HL-60 (cell line): ENCODE results near the gene CES4A.
"Not testable (repeated sequence)": the region's sequence is repeated elsewhere in the genome, so short reads cannot be mapped to it uniquely, and the experiment has no call there.

Experiments
- DNase-seq, 2 experiments: peaks; one replicate each; pipeline ENCODE4 v3.0.0-alpha.2; 2010 to 2020; ENCODE audit warnings: low read depth in 1 of 2, low spot score in 1 of 2
- H3K27ac ChIP-seq: fragments of 250-450 bp; sonication (Bioruptor Pico); replicated peaks from 2 replicates; pipeline ENCODE4 v1.5.1; 2020; ENCODE audit warnings: mild to moderate bottlenecking, moderate library complexity
- H3K27me3 ChIP-seq: fragments of 250-450 bp; sonication (Bioruptor Pico); 2 replicates; pipeline ENCODE4 v1.5.1; 2021; ENCODE audit warnings: mild to moderate bottlenecking, moderate library complexity; ENCODE audit not compliant: insufficient read depth, poor library complexity, severe bottlenecking
- H3K4me3 ChIP-seq: replicated peaks from 2 replicates; pipeline ENCODE4 v1.5.1; 2011; ENCODE audit warnings: mild to moderate bottlenecking, control low read depth, low read length; ENCODE audit not compliant: insufficient read depth
- GABPA ChIP-seq: IDR thresholded peaks from 2 replicates; pipeline ENCODE4 v1.6.1; 2012; ENCODE audit warnings: low read depth
- POLR2AphosphoS5 ChIP-seq: IDR thresholded peaks from 2 replicates; pipeline ENCODE4 v1.6.1; 2012; ENCODE audit warnings: low read depth
- SPI1 ChIP-seq: IDR thresholded peaks from 2 replicates; pipeline ENCODE4 v1.6.1; 2012; ENCODE audit warnings: low read depth, mild to moderate bottlenecking, borderline replicate concordance
- TF ChIP-seq, protein P1 (sequence below): IDR thresholded peaks from one replicate; pipeline ENCODE4 v1.5.1; 2011; ENCODE audit warnings: low read length, control low read depth, inconsistent platforms; ENCODE audit not compliant: insufficient read depth
- TF ChIP-seq, protein P2 (sequence below): IDR thresholded peaks from 2 replicates; pipeline ENCODE4 v1.6.1; 2012; ENCODE audit warnings: low read depth; ENCODE audit not compliant: insufficient replicate concordance

The CES4A gene

DNA sequence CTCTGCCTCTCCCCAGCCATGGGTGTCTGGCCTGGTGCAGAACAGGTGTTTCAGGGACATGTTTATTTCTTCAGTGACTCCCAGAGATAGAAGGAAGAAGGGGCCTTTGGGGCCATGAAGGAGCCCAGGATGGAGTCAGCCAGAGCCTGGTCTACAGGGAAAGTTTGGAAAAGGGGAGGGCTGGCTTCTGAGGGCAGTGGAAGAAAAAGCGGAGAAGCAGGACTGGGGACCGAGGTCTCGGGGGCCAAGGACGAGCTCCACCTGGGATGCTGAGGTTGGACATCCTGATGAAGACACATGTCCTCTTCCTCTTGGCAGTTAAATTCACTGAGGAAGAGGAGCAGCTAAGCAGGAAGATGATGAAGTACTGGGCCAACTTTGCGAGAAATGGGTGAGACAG lies 45.4 kb upstream of the CES4A start:
- DNase-seq: no peak
- Histone ChIP-seq H3K27me3 (peaks cover 1% of the 10 kb centered on the region), H3K27ac (no peak overlapping the region), H3K4me3 (no peak overlapping the region)
- TF ChIP-seq, protein P1, sequence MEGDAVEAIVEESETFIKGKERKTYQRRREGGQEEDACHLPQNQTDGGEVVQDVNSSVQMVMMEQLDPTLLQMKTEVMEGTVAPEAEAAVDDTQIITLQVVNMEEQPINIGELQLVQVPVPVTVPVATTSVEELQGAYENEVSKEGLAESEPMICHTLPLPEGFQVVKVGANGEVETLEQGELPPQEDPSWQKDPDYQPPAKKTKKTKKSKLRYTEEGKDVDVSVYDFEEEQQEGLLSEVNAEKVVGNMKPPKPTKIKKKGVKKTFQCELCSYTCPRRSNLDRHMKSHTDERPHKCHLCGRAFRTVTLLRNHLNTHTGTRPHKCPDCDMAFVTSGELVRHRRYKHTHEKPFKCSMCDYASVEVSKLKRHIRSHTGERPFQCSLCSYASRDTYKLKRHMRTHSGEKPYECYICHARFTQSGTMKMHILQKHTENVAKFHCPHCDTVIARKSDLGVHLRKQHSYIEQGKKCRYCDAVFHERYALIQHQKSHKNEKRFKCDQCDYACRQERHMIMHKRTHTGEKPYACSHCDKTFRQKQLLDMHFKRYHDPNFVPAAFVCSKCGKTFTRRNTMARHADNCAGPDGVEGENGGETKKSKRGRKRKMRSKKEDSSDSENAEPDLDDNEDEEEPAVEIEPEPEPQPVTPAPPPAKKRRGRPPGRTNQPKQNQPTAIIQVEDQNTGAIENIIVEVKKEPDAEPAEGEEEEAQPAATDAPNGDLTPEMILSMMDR: no peak
- TF ChIP-seq SPI1: no peak
- TF ChIP-seq, protein P2, sequence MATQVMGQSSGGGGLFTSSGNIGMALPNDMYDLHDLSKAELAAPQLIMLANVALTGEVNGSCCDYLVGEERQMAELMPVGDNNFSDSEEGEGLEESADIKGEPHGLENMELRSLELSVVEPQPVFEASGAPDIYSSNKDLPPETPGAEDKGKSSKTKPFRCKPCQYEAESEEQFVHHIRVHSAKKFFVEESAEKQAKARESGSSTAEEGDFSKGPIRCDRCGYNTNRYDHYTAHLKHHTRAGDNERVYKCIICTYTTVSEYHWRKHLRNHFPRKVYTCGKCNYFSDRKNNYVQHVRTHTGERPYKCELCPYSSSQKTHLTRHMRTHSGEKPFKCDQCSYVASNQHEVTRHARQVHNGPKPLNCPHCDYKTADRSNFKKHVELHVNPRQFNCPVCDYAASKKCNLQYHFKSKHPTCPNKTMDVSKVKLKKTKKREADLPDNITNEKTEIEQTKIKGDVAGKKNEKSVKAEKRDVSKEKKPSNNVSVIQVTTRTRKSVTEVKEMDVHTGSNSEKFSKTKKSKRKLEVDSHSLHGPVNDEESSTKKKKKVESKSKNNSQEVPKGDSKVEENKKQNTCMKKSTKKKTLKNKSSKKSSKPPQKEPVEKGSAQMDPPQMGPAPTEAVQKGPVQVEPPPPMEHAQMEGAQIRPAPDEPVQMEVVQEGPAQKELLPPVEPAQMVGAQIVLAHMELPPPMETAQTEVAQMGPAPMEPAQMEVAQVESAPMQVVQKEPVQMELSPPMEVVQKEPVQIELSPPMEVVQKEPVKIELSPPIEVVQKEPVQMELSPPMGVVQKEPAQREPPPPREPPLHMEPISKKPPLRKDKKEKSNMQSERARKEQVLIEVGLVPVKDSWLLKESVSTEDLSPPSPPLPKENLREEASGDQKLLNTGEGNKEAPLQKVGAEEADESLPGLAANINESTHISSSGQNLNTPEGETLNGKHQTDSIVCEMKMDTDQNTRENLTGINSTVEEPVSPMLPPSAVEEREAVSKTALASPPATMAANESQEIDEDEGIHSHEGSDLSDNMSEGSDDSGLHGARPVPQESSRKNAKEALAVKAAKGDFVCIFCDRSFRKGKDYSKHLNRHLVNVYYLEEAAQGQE: no peak

DNA sequence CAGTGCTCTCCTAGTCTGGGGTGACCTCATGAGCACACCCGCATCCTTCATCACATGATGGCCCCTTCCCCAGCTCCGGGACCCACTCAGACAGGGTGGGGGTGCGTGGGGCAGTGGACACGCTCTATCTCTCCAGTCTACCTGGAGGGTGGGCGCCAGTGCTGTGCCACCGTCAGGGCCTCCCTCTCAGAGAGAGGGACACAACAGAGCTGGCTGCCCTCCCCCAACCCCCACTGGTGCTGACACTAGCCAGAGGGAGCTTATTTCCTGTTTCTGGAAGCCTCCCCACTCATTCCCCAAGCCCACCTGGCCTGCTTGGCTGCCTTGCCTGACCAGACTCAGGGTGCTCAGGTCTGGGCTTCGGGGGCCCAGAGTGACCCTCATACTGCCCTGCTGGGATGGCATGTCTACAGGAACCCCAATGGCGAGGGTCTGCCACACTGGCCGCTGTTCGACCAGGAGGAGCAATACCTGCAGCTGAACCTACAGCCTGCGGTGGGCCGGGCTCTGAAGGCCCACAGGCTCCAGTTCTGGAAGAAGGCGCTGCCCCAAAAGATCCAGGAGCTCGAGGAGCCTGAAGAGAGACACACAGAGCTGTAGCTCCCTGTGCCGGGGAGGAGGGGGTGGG lies 44.8 kb upstream of the CES4A start:
- H3K27ac ChIP-seq: no peak overlapping the region
- TF ChIP-seq, protein P2: no peak
- TF ChIP-seq GABPA (no peak), SPI1 (no peak), POLR2AphosphoS5 (no peak)
- TF ChIP-seq, protein P1: no peak
- DNase-seq: no peak
- H3K27me3 ChIP-seq: peaks cover 7% of the 10 kb centered on the region
- no peak overlapping the region for H3K4me3 ChIP-seq

DNA sequence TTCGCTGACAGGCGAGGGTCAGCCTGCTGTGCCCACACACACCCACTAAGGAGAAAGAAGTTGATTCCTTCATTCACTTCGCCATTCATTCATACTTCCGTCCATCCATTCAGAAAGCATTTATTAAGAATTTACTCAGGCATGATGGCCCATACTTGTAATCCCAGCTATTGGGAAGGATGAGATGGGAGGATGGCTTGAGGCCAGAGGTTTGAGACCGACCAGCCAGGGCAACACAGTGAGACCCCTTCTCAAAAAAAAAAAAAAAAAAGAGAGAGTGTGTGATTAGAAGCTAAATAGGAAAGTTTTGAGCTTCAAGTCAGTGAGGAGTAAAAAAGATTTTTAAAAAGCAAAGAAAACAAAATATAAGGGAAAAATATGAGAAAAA lies 44.3 kb upstream of the CES4A start:
- no peak overlapping the region for H3K4me3 ChIP-seq
- no peak for TF ChIP-seq POLR2AphosphoS5
- TF ChIP-seq, protein P2: no peak
- no peak overlapping the region for H3K27ac ChIP-seq
- DNase-seq: no peak
- H3K27me3 ChIP-seq: peaks cover 11% of the 10 kb centered on the region

DNA sequence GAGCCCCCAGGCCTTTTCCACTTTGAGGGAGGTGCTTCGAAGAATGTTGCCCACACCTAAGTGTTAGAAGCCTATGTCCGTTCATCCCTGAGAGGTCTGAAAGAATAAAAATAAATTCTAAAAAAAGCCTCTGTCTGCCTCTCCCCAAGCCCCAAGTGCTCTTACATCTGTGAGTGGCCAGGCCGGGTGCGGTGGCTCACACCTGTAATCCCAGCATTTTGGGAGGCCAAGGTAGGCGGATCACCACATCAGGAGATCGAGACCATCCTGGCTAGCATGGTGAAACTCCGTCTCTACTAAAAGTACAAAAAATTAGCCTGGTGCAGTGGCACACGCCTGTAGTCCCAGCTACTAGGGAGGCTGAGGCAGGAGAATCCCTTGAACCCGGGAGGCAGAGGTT lies 43.4 kb upstream of the CES4A start:
- peaks cover 18% of the 10 kb centered on the region for H3K27me3 ChIP-seq
- not testable (repeated sequence) for H3K4me3 ChIP-seq, DNase-seq, H3K27ac ChIP-seq
